Hepatocyte (in vitro differentiated cells): ENCODE measurements around the gene RGCC.

Source experiments
- CTCF ChIP-seq: fragments of 200-600 bp; sonication (generic); IDR thresholded peaks from 2 replicates; pipeline ENCODE4 v1.5.1; 2016; ENCODE audit warnings: antibody characterized with exemption, mild to moderate bottlenecking; ENCODE audit not compliant: poor library complexity
- EZH2phosphoT487 ChIP-seq: fragments of 200-600 bp; sonication (generic); IDR thresholded peaks from one replicate; pipeline ENCODE4 v1.6.1; 2018; ENCODE audit warnings: antibody characterized with exemption, mild to moderate bottlenecking, low read depth, moderate library complexity; ENCODE audit not compliant: unreplicated experiment, severe bottlenecking

GRCh38 chr13:41490371-41491015 is 33.1 kb downstream of the RGCC start:
- TF ChIP-seq CTCF (no peak), EZH2phosphoT487 (no peak)
